HG03342 (cell line): ENCODE measurements around the gene EIF2S3.
"Not testable (repeated sequence)": the region's sequence is repeated elsewhere in the genome, so short reads cannot be mapped to it uniquely, and the experiment has no call there.

ENCODE experiments used
- ATAC-seq: cut with Tn5 transposase; IDR thresholded peaks from one replicate; pipeline ENCODE4 v1.9.1; 2021; ENCODE audit warnings: mild to moderate bottlenecking, moderate library complexity; ENCODE audit not compliant: unreplicated experiment

Gene EIF2S3

GRCh38 chrX:24049643-24050042 is 5.1 kb upstream of the EIF2S3 start:
- not testable (repeated sequence) for ATAC-seq

- ATAC-seq, result not testable (repeated sequence)
Observed at GRCh38 chrX:24050522-24051318, 4.0 kb upstream of the EIF2S3 start.

- ATAC-seq, result peak; percentile 13
Observed at GRCh38 chrX:24055043-24055356, 244 bp downstream of the EIF2S3 start.

- ATAC-seq, result no peak
Observed at GRCh38 chrX:24063488-24063887, 8.7 kb downstream of the EIF2S3 start.

- ATAC-seq, result no peak
Observed at GRCh38 chrX:24069877-24070276, 15.1 kb downstream of the EIF2S3 start.

GRCh38 chrX:24079411-24079810 is 24.7 kb downstream of the EIF2S3 start:
- no peak for ATAC-seq

- not testable (repeated sequence) for ATAC-seq
Observed at GRCh38 chrX:24080245-24080644, 25.5 kb downstream of the EIF2S3 start.

GRCh38 chrX:24080704-24081103 is 25.9 kb downstream of the EIF2S3 start:
- ATAC-seq, result peak; percentile 57

GRCh38 chrX:24081661-24082154 is 27.0 kb downstream of the EIF2S3 start:
- peak; percentile 48 for ATAC-seq

GRCh38 chrX:24082447-24082846 is 27.7 kb downstream of the EIF2S3 start:
- no peak for ATAC-seq

GRCh38 chrX:24085101-24085500 is 30.3 kb downstream of the EIF2S3 start:
- no peak for ATAC-seq

GRCh38 chrX:24090300-24091200 is 35.8 kb downstream of the EIF2S3 start:
- ATAC-seq, result no peak

GRCh38 chrX:24093746-24094145 is 39.0 kb downstream of the EIF2S3 start:
- no peak for ATAC-seq

GRCh38 chrX:24097741-24098260 is 43.0 kb downstream of the EIF2S3 start:
- no peak for ATAC-seq

- no peak for ATAC-seq
Observed at GRCh38 chrX:24098932-24099331, 44.2 kb downstream of the EIF2S3 start.

GRCh38 chrX:24099394-24099793 is 44.6 kb downstream of the EIF2S3 start:
- ATAC-seq, result no peak

GRCh38 chrX:24100713-24101112 is 46.0 kb downstream of the EIF2S3 start:
- ATAC-seq, result no peak

- ATAC-seq, result no peak
Observed at GRCh38 chrX:24110069-24110468, 55.3 kb downstream of the EIF2S3 start.

GRCh38 chrX:24113181-24113580 is 58.4 kb downstream of the EIF2S3 start:
- ATAC-seq, result no peak

- ATAC-seq, result no peak
Observed at GRCh38 chrX:24117258-24117657, 62.5 kb downstream of the EIF2S3 start.

GRCh38 chrX:24124244-24124799 is 69.6 kb downstream of the EIF2S3 start:
- no peak for ATAC-seq
